Esophagus muscularis mucosa (tissue), 4 donors: Measurements from ENCODE around the gene MYO1D. TPM values are rescaled to one million over a fixed set of nuclear protein-coding genes. Genes with fewer than 3 reads are reported as not detected.
"Not testable (repeated sequence)": the region's sequence is repeated elsewhere in the genome, so short reads cannot be mapped to it uniquely, and the experiment has no call there.

ENCODE experiments used
- DNase-seq: peaks from one replicate; pipeline ENCODE4 v3.0.0-alpha.2; 2017; ENCODE audit errors: extremely low spot score
- H3K27ac ChIP-seq, 4 donors: fragments of 200-600 bp; sonication (generic); replicated peaks in 1 of 4; 1 replicate in 3 of 4; 2 replicates in 1 of 4; pipeline ENCODE4 v1.5.1; 2016 to 2019; ENCODE audit warnings: mild to moderate bottlenecking in 1 of 4
- H3K27me3 ChIP-seq, 4 donors: fragments of 200-600 bp; sonication (generic); one replicate each; pipeline versions ENCODE4 v1.5.1 to v1.6.0; 2016 to 2019
- H3K36me3 ChIP-seq, 4 donors: fragments of 200-600 bp; sonication (generic); one replicate each; pipeline ENCODE4 v1.5.1; 2016 to 2019
- H3K4me1 ChIP-seq, 4 donors: fragments of 200-600 bp; sonication (generic); one replicate each; pipeline ENCODE4 v1.5.1; 2016 to 2019
- H3K4me3 ChIP-seq, 4 donors: fragments of 200-600 bp; sonication (generic); 1 replicate in 2 of 4; 2 replicates in 2 of 4; pipeline ENCODE4 v1.5.1; 2016 to 2019; ENCODE audit warnings: mild to moderate bottlenecking in 4 of 4, moderate library complexity in 1 of 4
- H3K9me3 ChIP-seq, 4 donors: fragments of 200-600 bp; sonication (generic); 1 replicate in 3 of 4; 2 replicates in 1 of 4; pipeline ENCODE4 v1.5.1; 2016 to 2019
- EP300 ChIP-seq: sonication (generic); formaldehyde crosslinking; IDR thresholded peaks from one replicate; pipeline ENCODE4 v1.6.1; 2017; ENCODE audit warnings: antibody characterized with exemption
- POLR2A ChIP-seq: fragments of 450-650 bp; IDR thresholded peaks from one replicate; pipeline ENCODE4 v1.6.1; 2017; ENCODE audit warnings: antibody characterized with exemption, moderate library complexity, mild to moderate bottlenecking, low read depth
- POLR2AphosphoS5 ChIP-seq, 2 donors: sonication (generic); formaldehyde crosslinking; IDR thresholded peaks; one replicate each; pipeline ENCODE4 v1.6.1; 2017; ENCODE audit warnings: antibody characterized with exemption in 2 of 2
- WGBS: methylation state at CpG from one replicate; pipeline ENCODE4 v1.1.5; 2018; 5-methylcytosine and 5-hydroxymethylcytosine counted together
- intact Hi-C: fragments of 100-400 bp; cut with DNase I; formaldehyde crosslinking; loops from one replicate; pipeline ENCODE4 v1.15.1; 2023
- total RNA-seq, 4 donors: library from RNA; depleted of rRNA; stranded (reverse); fragments of >200 nt; gene quantifications; one replicate each; pipeline versions ENCODE4 v1.1.0 to v1.2.1, GENCODE V29; 2016
- TF ChIP-seq, protein P1 (sequence below), 3 experiments: fragments of 200-600 bp in 2 of 3; fragments of 450-650 bp in 1 of 3; sonication (generic) in 2 of 3; IDR thresholded peaks; one replicate each; pipeline ENCODE4 v1.5.1; 2017 to 2019; ENCODE audit warnings: antibody characterized with exemption in 3 of 3, mild to moderate bottlenecking in 2 of 3, moderate library complexity in 1 of 3

Gene MYO1D
- total RNA-seq, 4 donors from 2014 or later = 27.3 to 30.3 (median 29.0) TPM

DNA sequence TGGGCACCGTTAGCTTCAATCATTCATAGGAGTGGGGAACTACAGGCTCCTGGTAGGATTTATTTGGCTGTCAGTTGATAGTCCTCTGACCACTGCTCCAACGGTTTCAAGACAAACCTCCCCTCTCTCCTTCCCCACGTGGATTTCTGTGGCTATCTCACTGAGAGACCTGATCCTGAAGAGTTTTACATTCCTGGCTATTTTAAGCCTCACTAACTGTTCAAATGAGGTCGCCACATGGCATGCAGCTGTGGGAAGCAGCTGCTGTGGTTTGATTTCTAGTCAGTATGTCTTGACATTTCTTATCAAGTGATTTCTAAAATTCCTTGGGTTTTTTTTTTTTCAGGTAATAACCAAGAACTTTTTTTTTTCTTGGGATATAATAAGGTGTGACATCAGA, 351.8 kb downstream of the MYO1D start:
- TF ChIP-seq POLR2AphosphoS5 (IDR thresholded peaks at IDR 0.05) = no peak
- TF ChIP-seq EP300 = no peak
- no peak for TF ChIP-seq POLR2A
- TF ChIP-seq, protein P1, sequence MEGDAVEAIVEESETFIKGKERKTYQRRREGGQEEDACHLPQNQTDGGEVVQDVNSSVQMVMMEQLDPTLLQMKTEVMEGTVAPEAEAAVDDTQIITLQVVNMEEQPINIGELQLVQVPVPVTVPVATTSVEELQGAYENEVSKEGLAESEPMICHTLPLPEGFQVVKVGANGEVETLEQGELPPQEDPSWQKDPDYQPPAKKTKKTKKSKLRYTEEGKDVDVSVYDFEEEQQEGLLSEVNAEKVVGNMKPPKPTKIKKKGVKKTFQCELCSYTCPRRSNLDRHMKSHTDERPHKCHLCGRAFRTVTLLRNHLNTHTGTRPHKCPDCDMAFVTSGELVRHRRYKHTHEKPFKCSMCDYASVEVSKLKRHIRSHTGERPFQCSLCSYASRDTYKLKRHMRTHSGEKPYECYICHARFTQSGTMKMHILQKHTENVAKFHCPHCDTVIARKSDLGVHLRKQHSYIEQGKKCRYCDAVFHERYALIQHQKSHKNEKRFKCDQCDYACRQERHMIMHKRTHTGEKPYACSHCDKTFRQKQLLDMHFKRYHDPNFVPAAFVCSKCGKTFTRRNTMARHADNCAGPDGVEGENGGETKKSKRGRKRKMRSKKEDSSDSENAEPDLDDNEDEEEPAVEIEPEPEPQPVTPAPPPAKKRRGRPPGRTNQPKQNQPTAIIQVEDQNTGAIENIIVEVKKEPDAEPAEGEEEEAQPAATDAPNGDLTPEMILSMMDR (IDR thresholded peaks at IDR 0.05) = no peak
- WGBS = 35% methylated on average over 4 of the region's 4 CpGs
- peaks cover 3 to 8% (median 5%) of the 10 kb centered on the region in 4 donors for H3K4me1 ChIP-seq
- no peaks in the 10 kb centered on the region for H3K9me3 ChIP-seq
- H3K27ac ChIP-seq = no peak overlapping the region
- no peaks in the 10 kb centered on the region for H3K36me3 ChIP-seq
- intact Hi-C loops = no loop called here
- no peak overlapping the region for H3K4me3 ChIP-seq
- no peak for DNase-seq
- no peaks in the 10 kb centered on the region for H3K27me3 ChIP-seq

- DNase-seq, H3K27ac ChIP-seq, H3K9me3 ChIP-seq, H3K36me3 ChIP-seq, H3K4me3 ChIP-seq, H3K27me3 ChIP-seq, intact Hi-C loops: not testable (repeated sequence)
- WGBS = 90% methylated on average over 6 of the region's 6 CpGs
- H3K4me1 ChIP-seq = peaks cover 9 to 14% (median 11%) of the 10 kb centered on the region in 4 donors
These were observed 352.4 kb downstream of the MYO1D start for GRCh38 chr17:32524553-32524880.

GRCh38 chr17:32523827-32524552, 352.9 kb downstream of the MYO1D start:
- Histone ChIP-seq H3K9me3 (no peaks in the 10 kb centered on the region), H3K36me3 (no peaks in the 10 kb centered on the region), H3K27me3 (no peaks in the 10 kb centered on the region), H3K4me1 (peaks cover 14 to 17% (median 17%) of the 10 kb centered on the region in 4 donors), H3K27ac (no peak overlapping the region), H3K4me3 (no peak overlapping the region)
- no peak for DNase-seq
- intact Hi-C loops = no loop called here
- 93% methylated on average over 12 of the region's 12 CpGs for WGBS
- TF ChIP-seq EP300 (no peak), POLR2AphosphoS5 (IDR thresholded peaks at IDR 0.05) (no peak), POLR2A (no peak)
- TF ChIP-seq, protein P1 (IDR thresholded peaks at IDR 0.05) = no peak

DNA sequence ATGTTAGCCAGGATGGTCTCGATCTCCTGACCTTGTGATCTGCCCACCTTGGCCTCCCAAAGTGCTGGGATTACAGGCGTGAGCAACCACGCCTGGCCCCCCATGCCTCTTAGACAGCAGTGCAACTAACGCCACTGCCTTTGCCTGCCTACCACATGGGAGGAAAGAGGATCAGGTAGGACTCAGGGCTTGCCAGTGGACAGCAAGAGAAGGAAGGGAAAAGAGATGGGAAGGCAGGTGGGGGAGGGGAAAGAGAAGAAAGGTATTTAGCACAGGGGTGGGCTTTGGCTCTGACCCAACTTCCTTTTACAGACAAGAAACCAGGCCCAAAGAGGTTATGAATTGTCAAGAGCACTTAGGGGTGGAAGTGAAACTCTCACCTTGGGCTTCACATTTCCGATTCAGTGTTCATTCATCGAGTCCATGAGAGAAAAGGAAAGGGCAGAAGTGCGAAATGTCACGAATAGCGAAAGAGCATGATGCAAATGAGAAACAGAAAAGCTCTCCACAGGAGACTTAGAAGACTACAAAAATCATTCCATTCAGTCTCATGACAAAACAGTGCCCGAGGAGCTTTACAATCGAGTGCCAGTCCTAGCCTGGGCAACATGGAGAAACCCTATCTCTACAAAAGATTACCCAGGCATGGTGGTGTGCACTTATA, 353.8 kb downstream of the MYO1D start:
- Histone ChIP-seq H3K36me3 (no peaks in the 10 kb centered on the region), H3K27me3 (no peaks in the 10 kb centered on the region), H3K27ac (no peak overlapping the region), H3K4me1 (peaks cover 18 to 22% (median 21%) of the 10 kb centered on the region in 4 donors), H3K9me3 (no peaks in the 10 kb centered on the region), H3K4me3 (no peak overlapping the region)
- TF ChIP-seq POLR2A = no peak
- TF ChIP-seq, protein P1 (IDR thresholded peaks at IDR 0.05) = no peak
- TF ChIP-seq POLR2AphosphoS5 (IDR thresholded peaks at IDR 0.05) = no peak
- TF ChIP-seq EP300 = no peak
- DNase-seq = no peak
- intact Hi-C loops = no loop called here
- 90% methylated on average over 11 of the region's 11 CpGs for WGBS

DNA sequence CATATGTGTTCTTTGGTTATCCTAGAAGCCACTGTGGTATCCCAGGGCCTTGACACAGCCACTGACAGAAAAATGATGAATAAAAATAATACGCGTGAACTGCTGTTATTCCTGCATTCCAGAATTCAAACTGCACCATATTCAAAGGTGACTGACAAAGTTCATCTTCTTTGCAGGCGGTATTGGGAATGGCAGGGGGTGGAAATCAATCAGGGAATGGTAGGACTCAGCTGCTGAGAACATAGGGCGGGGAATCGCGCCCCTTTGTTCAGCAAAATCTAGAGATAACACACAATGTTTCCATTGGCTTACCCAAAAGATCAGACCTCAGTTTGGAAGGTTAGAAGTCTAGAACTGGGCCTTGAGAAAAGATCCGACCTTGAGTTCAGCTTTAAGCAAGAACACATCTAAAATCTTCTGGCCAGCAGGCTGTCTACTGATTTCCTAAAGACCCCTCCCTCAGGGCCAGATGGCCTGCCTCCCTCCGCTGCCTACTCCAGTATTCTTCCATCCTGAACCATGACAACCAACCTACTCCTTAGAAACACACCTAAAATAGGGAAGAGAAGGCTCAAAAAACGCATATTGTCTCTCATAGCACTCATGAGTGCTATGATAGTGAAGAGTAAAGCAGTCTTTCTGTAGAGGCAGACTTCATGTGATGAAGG, 356.1 kb downstream of the MYO1D start:
- Histone ChIP-seq H3K4me3 (no peak overlapping the region), H3K27ac (no peak overlapping the region), H3K4me1 (peaks cover 18 to 22% (median 21%) of the 10 kb centered on the region in 4 donors), H3K36me3 (no peaks in the 10 kb centered on the region), H3K27me3 (no peaks in the 10 kb centered on the region), H3K9me3 (no peaks in the 10 kb centered on the region)
- intact Hi-C loops = no loop called here
- no peak for TF ChIP-seq EP300
- DNase-seq = no peak
- WGBS = 95% methylated on average over 9 of the region's 9 CpGs
